Measurements from ENCODE around the gene GMDS. TPM values are rescaled to one million over a fixed set of nuclear protein-coding genes. Genes with fewer than 3 reads are reported as not detected.

GMDS gene
- polyA plus RNA-seq, 1 donor (not counting 4 experiments of a cell fraction or from before 2014, with no cell fraction given), result 22.1 TPM

GRCh38 chr6:1952740-1953360 is 292.6 kb downstream of the GMDS start:
- dilution Hi-C loops (cut with MboI; ENCODE audit: extremely low pct_ligation_motif_present, low sequenced_read_pairs), result no loop called here
- Histone ChIP-seq H3K27ac (ENCODE audit: control insufficient read depth, insufficient read depth, low read length) (peak overlapping the region; percentile 86), H3K4me2 (ENCODE audit: control insufficient read depth, extremely low read depth, insufficient read depth, low read depth, low read length) (peak overlapping the region; percentile 45), H3K9ac (ENCODE audit: control insufficient read depth, extremely low read depth, insufficient read depth, low read length) (peak overlapping the region; percentile 54), H3K36me3 (ENCODE audit: control insufficient read depth in 2 of 2, extremely low read depth in 1 of 2, insufficient read depth in 2 of 2, low read length in 2 of 2) (no peaks in the 10 kb centered on the region), H4K20me1 (ENCODE audit: control insufficient read depth, extremely low read depth, insufficient read depth, low read length) (no peaks in the 10 kb centered on the region), H3K79me2 (ENCODE audit: control insufficient read depth, insufficient read depth, low read length) (no peaks in the 10 kb centered on the region), H3K4me3 (ENCODE audit: control insufficient read depth in 2 of 3, extremely low read depth in 1 of 3, insufficient read depth in 2 of 3, low read depth in 1 of 3, low read length in 3 of 3) (no peak overlapping the region), H3K9me1 (ENCODE audit: control insufficient read depth, extremely low read depth, insufficient read depth, low read length) (no peaks in the 10 kb centered on the region), H3K27me3 (ENCODE audit: control insufficient read depth, extremely low read depth, insufficient read depth, low read length) (no peaks in the 10 kb centered on the region), H2AFZ (ENCODE audit: control insufficient read depth, low read length) (peak overlapping the region; percentile 51), H3K9me3 (ENCODE audit: control insufficient read depth, low read depth, low read length) (no peaks in the 10 kb centered on the region), H3K4me1 (ENCODE audit: control insufficient read depth, extremely low read depth, insufficient read depth, low read length) (peaks cover 10% of the 10 kb centered on the region)
- DNase-seq (ENCODE audit: low read depth, low spot score) (peak; percentile 77), FAIRE-seq (peak; percentile 99)
- TF ChIP-seq CTCF (optimal IDR thresholded peaks at IDR 0.05 in 1 of 3, IDR thresholded peaks at IDR 0.05 in 1 of 3, conservative IDR thresholded peaks at IDR 0.05 in 1 of 3; ENCODE audit: extremely low read depth in 1 of 3, insufficient read depth in 2 of 3, low read length in 3 of 3), result no peak
- TF ChIP-seq EZH2 (IDR thresholded peaks at IDR 0.05; ENCODE audit: low read length), result no peak

- H2AFZ ChIP-seq (ENCODE audit: control insufficient read depth, low read length), result no peak overlapping the region
- no peak overlapping the region for H3K4me2 ChIP-seq (ENCODE audit: control insufficient read depth, extremely low read depth, insufficient read depth, low read depth, low read length)
- no peaks in the 10 kb centered on the region for H3K79me2 ChIP-seq (ENCODE audit: control insufficient read depth, insufficient read depth, low read length)
- no peak for DNase-seq (ENCODE audit: low read depth, low spot score)
- no peaks in the 10 kb centered on the region for H3K9me3 ChIP-seq (ENCODE audit: control insufficient read depth, low read depth, low read length)
- H3K9me1 ChIP-seq (ENCODE audit: control insufficient read depth, extremely low read depth, insufficient read depth, low read length), result no peaks in the 10 kb centered on the region
- no peaks in the 10 kb centered on the region for H3K36me3 ChIP-seq (ENCODE audit: control insufficient read depth in 2 of 2, extremely low read depth in 1 of 2, insufficient read depth in 2 of 2, low read length in 2 of 2)
- no peaks in the 10 kb centered on the region for H3K27me3 ChIP-seq (ENCODE audit: control insufficient read depth, extremely low read depth, insufficient read depth, low read length)
- H3K4me3 ChIP-seq (ENCODE audit: control insufficient read depth in 2 of 3, extremely low read depth in 1 of 3, insufficient read depth in 2 of 3, low read depth in 1 of 3, low read length in 3 of 3), result no peak overlapping the region
- dilution Hi-C loops (cut with MboI; ENCODE audit: extremely low pct_ligation_motif_present, low sequenced_read_pairs), result no loop called here
- no peaks in the 10 kb centered on the region for H4K20me1 ChIP-seq (ENCODE audit: control insufficient read depth, extremely low read depth, insufficient read depth, low read length)
- no peak for TF ChIP-seq EZH2 (IDR thresholded peaks at IDR 0.05; ENCODE audit: low read length)
- no peak for TF ChIP-seq CTCF (optimal IDR thresholded peaks at IDR 0.05 in 1 of 3, IDR thresholded peaks at IDR 0.05 in 1 of 3, conservative IDR thresholded peaks at IDR 0.05 in 1 of 3; ENCODE audit: extremely low read depth in 1 of 3, insufficient read depth in 2 of 3, low read length in 3 of 3)
- peaks cover 17% of the 10 kb centered on the region for H3K4me1 ChIP-seq (ENCODE audit: control insufficient read depth, extremely low read depth, insufficient read depth, low read length)
- no peak overlapping the region for H3K9ac ChIP-seq (ENCODE audit: control insufficient read depth, extremely low read depth, insufficient read depth, low read length)
- no peak for FAIRE-seq
- no peak overlapping the region for H3K27ac ChIP-seq (ENCODE audit: control insufficient read depth, insufficient read depth, low read length)
These were observed 294.8 kb downstream of the GMDS start for GRCh38 chr6:1950631-1951030.

Measured in keratinocyte (primary cell).